ENCODE data around the gene CGNL1.

DNA sequence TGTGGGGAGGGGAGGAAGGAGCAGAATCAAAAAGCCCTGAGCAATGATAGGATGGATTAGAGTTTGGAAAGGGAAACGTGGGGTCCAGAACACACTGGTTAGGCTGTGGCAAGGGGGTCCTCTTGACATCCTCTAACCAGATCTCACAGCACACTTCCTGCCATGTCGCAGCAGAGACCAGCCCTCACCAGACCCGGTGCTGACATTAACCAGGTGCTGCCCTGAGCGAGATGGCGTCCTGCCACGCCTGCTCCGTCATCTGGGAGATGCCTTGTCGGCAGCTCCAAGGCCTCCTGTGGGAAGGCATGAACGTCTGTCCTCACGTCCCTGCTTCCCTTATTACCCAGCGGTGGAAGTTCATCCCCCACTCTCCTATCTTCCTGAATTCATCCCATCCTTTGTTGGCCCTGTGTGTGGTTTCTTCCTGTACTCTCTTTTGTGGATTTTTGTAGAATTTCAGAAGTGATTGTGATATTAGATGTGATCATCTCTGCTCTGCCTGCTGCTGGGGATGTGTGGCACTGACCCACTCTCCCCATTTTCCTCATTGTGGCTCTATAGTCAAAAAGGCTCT is 186.0 kb downstream of the CGNL1 start:
- TF ChIP-seq, protein P1, sequence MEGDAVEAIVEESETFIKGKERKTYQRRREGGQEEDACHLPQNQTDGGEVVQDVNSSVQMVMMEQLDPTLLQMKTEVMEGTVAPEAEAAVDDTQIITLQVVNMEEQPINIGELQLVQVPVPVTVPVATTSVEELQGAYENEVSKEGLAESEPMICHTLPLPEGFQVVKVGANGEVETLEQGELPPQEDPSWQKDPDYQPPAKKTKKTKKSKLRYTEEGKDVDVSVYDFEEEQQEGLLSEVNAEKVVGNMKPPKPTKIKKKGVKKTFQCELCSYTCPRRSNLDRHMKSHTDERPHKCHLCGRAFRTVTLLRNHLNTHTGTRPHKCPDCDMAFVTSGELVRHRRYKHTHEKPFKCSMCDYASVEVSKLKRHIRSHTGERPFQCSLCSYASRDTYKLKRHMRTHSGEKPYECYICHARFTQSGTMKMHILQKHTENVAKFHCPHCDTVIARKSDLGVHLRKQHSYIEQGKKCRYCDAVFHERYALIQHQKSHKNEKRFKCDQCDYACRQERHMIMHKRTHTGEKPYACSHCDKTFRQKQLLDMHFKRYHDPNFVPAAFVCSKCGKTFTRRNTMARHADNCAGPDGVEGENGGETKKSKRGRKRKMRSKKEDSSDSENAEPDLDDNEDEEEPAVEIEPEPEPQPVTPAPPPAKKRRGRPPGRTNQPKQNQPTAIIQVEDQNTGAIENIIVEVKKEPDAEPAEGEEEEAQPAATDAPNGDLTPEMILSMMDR (IDR thresholded peaks at IDR 0.05) = no peak
- TF ChIP-seq EZH2 (IDR thresholded peaks at IDR 0.05) (no peak), EZH2phosphoT487 (IDR thresholded peaks at IDR 0.05) (no peak)
